T-helper 22 cell (primary cell): ENCODE results near the gene SLC22A3.
"Not testable (repeated sequence)": the region's sequence is repeated elsewhere in the genome, so short reads cannot be mapped to it uniquely, and the experiment has no call there.

Experiments used
- DNase-seq: peaks from one replicate; pipeline ENCODE4 v3.0.0-alpha.2; 2020; ENCODE audit warnings: low read depth

The SLC22A3 gene

GRCh38 chr6:160447350-160447749 lies 99.2 kb downstream of the SLC22A3 start:
- DNase-seq = no peak

- DNase-seq = not testable (repeated sequence)
Observed at GRCh38 chr6:160449787-160450186, 101.6 kb downstream of the SLC22A3 start.

- DNase-seq = no peak
Observed at GRCh38 chr6:160450849-160451248, 102.7 kb downstream of the SLC22A3 start.

GRCh38 chr6:160454303-160454702 lies 106.1 kb downstream of the SLC22A3 start:
- DNase-seq = no peak

- DNase-seq = no peak
Observed at GRCh38 chr6:160455081-160455480, 106.9 kb downstream of the SLC22A3 start.

GRCh38 chr6:160455541-160456213 lies 107.5 kb downstream of the SLC22A3 start:
- DNase-seq = peak; percentile 29

- DNase-seq = no peak
Observed at GRCh38 chr6:160456214-160456546, 108.0 kb downstream of the SLC22A3 start.

GRCh38 chr6:160457823-160458222 lies 109.6 kb downstream of the SLC22A3 start:
- DNase-seq = no peak

- DNase-seq = no peak
Observed at GRCh38 chr6:160461641-160462040, 113.5 kb downstream of the SLC22A3 start.

GRCh38 chr6:160462116-160462515 lies 113.9 kb downstream of the SLC22A3 start:
- no peak for DNase-seq

- peak; percentile 52 for DNase-seq
Observed at GRCh38 chr6:160462551-160463109, 114.5 kb downstream of the SLC22A3 start.

GRCh38 chr6:160464744-160465143 lies 116.6 kb downstream of the SLC22A3 start:
- no peak for DNase-seq

- not testable (repeated sequence) for DNase-seq
Observed at GRCh38 chr6:160467261-160467871, 119.2 kb downstream of the SLC22A3 start.

GRCh38 chr6:160469153-160469552 lies 121.0 kb downstream of the SLC22A3 start:
- no peak for DNase-seq

- not testable (repeated sequence) for DNase-seq
Observed at GRCh38 chr6:160476056-160476455, 127.9 kb downstream of the SLC22A3 start.

GRCh38 chr6:160477072-160477471 lies 128.9 kb downstream of the SLC22A3 start:
- not testable (repeated sequence) for DNase-seq

GRCh38 chr6:160477901-160478300 lies 129.7 kb downstream of the SLC22A3 start:
- DNase-seq = no peak

- DNase-seq = no peak
Observed at GRCh38 chr6:160487116-160487515, 138.9 kb downstream of the SLC22A3 start.

- DNase-seq = no peak
Observed at GRCh38 chr6:160489091-160489490, 140.9 kb downstream of the SLC22A3 start.

- DNase-seq = no peak
Observed at GRCh38 chr6:160494576-160494975, 146.4 kb downstream of the SLC22A3 start.

- DNase-seq = no peak
Observed at GRCh38 chr6:160500639-160501038, 152.5 kb downstream of the SLC22A3 start.
